Cortex of kidney (tissue), 1 donor: ENCODE measurements around the gene EFTUD2.

ENCODE experiments used
- DNase-seq: peaks from one replicate; lab custom pipeline; 2025; lab: John Stamatoyannopoulos, UW

EFTUD2 gene

GRCh38 chr17:44910231-44911106, 11.2 kb upstream of the EFTUD2 start:
- DNase-seq: no peak

- DNase-seq: no peak
Measured at GRCh38 chr17:44909681-44910144, 10.5 kb upstream of the EFTUD2 start.

DNA sequence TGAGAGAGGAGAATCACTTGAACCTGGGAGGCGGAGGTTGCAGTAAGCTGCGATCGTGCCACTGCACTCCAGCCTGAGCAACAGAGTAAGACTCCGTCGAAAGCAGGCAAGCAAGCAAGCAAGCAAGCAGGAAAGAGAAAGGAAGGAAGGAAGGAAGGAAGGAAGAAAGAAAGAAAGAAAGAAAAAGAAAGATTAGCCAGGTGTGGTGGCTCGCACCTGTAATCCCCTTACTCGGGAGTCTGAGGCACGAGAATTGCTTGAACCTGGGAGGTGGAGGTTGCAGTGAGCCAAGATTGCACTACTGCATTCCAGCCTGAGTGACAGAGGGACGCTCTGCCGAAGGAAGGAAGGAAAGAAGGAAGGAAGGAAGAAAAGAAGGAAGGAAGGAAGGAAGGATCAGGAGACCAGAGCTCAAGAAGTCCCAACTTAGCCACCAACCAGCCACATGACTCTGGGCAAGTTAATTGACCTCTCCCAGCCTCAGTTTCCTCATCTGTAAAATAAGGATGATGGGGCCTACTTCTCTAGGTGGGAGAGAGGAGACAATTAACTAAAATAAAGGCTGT, 9.6 kb upstream of the EFTUD2 start:
- no peak for DNase-seq

DNA sequence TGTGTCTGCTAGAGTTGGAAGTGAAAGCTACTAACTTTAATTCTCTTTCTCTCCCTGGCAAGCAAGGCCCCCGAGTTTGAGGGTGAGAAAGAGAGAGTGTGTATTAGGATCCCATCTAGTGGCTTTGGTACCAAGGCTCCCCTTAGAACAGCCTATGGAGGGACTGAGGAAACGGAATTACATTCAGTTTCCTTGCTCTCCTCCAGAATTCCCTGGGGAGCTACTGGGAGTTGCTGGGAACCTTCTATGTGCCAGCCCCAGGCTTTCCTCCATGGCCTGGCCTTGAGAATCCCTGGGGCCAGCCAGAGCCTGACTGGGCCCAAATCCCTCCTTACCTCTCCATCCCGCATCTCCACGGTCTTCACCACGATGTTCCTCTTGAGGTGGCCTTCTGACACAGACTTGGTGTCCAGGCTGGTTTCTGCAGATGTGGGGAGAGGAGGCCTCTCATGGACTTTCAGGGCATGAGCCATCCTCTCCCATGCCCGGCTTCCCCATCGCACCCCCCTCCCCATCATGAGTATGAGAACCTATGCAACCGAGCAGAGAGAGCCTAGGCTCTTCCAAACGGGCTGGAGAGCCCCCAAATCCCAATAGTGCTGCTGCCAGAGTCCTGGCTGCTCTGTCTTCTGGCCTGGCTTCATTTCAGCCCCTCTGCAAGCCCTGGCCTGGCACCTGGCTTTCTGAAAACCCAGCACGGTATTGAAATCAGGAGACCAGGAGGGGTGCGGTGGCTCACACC, 8.7 kb upstream of the EFTUD2 start:
- DNase-seq: no peak

DNA sequence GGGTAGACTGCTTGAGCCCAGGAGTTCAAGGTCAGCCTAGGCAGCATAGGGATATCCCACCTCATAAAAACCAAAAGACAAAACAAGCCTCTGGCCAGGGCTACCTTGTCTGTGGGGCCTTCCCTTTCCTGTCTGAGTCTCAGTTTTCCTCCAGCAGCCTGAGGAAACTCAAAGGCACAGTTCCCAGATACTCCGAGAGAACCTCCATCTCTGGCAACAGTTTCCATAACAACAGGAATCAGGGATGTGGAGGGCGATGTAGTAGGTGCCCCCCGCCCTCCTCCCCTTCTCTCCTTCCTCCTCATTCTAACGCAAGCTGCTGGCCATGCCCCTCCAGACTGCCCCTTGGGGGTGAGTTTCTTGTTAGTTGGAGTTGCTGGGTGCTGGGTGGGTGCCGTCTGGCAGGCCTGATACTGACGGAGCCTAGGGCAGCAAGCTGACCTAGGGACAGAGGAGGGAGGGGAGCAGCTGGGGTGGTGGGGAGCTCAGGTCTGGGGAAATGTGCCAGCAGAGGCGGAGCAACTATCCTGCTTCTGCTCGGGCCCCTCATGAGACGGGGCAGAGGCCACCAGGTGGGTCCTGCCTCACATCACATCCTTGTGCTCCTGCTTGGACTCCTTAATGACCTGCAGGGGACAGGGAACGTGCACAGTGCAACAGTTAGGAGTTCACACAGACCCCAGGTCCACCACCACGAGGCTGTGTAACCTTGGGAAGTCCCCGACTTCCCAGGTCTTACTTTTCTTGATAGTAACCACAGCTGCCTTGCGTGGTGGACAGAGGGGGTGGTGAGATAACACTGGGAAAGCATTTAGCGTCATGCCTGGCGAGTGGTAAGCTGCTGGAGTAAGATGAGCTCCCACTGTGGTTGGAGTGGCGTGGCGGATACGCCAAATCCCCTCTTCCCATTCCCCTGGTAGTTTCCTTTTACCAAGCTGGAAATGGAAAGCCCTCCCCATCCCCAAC, 7.8 kb upstream of the EFTUD2 start:
- no peak for DNase-seq

DNA sequence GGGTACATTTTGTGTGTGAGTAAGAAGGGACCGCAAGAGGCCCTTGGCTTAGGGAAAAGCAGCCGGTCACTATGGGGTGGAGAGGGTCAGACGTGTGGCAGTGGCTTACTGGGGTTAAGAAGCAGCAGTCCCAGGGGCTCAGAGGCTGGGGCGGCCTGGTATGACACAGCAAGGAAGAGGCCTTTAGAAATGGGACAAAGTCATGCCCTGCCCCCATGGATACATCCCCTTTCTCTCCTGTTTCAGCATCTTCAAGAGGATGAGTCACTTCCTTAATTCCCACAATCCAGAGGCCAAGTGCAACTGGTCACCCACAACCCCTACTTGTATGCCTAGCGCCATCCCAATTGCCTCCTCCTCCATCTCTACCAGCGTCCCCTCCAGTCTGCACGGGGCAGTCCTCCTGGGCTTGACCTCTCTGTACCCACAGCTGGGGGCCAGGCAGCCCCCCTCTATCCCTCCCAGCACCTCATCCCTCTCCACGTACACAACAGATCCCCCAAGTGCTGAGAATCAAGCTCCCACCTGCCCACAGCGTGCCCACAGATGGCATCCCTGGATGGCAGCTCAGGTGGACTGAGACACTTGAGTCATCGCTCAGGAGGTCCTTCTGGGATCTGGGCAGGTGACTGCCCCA, 6.9 kb upstream of the EFTUD2 start:
- DNase-seq: no peak

DNA sequence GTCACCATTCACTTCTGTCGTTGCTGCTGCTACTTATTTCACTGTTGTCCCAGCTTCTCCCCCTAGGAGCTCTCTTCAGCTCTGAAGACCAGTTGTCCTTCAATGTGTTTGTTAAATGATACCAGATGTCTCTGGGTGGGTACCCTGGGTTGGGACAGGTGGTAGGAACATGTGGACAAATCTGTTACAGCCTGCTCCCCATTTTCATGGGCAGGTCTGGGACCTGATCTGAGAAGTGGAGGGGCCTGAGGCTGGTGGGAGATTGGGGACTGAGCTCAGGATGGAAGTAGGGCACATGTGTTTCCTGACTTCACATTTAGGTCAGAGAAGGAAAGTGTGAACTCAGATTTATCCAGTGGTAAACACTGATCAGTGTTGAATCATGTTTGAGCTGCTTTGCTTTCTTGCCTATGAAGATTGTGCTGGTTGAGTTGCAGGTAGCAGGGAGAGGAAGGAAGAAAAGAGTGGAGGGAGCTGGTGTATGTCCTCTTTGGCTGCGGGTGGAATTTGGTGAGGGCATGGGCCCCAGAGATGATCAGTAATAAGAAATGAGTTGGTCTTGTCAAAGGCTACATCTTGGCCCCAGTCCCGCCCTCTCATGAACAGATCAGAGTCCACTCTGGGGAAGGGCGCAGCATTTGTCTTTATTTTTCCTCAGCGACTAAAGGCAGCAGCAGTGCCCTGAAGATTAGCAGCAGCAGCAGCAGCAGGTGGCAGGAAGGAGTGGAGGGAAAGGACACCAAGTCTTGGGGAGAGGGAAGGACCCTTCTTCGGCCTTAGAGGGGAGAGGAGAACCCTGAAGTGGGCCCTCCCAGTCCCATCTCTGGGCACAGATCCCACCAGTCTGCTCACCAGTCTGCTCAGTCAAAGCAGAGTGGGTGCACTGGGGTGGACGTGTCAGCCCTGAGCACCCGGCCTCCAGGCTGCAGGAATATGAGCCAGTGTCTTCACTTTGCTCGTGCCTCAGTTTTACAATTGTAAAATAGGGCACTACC, 6.1 kb upstream of the EFTUD2 start:
- no peak for DNase-seq

GRCh38 chr17:44904001-44904984, 5.0 kb upstream of the EFTUD2 start:
- no peak for DNase-seq

- DNase-seq: no peak
Measured at GRCh38 chr17:44903012-44903685, 3.9 kb upstream of the EFTUD2 start.

GRCh38 chr17:44902135-44902760, 3.0 kb upstream of the EFTUD2 start:
- DNase-seq: no peak

DNA sequence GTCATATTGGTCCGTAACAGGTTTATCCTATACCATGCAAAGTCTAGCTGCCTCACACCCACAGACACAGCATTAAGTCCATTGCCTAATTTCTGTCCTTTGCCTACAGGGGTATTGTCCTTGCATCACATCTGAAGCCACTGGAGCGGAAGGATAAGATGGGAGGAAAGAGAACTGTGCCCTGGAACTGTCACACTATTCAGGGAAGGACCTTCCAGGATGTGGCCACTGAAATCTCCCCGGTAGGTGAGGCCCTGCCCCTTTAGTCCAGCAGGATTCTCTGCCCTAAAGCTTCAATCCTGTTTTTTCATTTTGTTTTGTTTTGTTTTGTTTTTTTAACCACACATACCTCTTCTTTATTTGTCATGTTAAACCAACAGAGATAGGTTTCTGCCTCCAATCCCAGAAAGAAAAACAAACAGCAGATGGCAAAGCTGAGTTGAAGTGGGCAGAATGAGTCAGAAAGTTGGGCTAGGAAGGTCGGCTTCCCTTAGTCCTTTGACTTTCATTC, 2.2 kb upstream of the EFTUD2 start:
- no peak for DNase-seq

DNA sequence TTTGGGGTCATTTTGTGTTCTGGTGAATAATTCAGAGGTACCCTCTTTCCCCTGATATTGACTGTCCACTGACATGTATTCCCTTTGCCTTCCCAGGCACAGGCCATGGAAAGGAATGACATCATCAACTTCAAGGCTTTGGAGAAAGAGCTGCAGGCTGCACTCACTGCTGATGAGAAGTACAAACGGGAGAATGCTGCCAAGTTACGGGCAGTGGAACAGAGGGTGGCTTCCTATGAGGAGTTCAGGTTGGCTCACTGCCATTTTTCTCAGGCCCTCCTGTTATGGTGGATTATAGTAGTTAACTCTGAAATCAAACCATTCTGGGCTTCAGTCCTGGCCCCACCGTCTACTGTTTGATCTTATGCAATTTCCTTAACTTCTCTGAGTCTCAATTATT, 1.6 kb upstream of the EFTUD2 start:
- no peak for DNase-seq

DNA sequence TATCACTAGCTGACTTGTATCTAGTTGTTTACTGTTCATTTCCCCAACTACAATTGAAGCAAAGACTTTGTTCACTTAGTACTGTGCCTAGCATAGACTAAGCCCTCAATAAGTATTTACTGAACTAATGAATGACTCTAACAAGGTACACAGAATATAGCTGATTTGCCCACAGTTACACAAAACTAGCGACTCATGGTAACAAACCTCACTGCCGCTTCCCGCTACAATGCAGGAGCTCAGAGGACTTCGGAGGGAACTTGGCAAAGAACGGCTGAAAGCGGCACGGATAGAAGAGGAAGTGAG, 524 bp downstream of the EFTUD2 start:
- DNase-seq: no peak

GRCh38 chr17:44894642-44895041, 4.6 kb downstream of the EFTUD2 start:
- no peak for DNase-seq

DNA sequence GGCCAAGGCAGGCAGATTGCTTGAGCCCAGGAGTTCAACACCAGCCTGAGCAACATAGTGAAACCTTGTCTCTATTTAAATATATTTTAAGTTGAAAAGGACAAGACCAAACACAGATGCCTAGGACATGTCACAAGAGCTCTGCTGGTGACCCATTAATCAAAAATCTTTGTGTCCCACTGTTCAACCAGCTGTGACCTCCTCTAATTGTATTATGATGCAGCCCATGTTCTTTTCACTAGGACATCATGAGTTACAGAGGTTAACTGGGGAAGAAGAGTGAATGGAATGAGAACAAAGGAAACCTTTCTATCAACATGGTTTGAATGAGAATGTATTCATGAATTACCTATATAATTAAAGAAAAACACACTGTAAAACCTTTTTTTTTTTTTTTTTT, 7.0 kb downstream of the EFTUD2 start:
- no peak for DNase-seq

DNA sequence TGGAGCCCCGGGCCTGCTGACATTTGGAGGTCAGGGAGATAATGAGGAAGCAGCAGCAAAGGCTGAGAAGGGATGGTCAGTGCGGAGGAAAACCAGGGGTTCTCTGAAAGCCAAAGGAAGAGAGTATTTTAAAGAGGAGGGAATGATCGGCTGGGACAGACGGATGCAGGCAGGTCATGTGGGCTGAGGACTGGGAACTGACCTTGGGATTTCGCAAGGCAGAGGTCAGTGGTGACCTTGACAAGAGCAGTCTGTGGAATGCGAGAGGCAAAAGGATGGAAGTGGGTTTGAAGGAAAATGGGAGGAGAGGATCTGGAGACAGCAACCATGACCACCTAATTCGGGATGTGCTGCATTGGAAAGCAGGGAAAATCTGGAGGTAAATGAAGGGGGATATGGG, 10.2 kb downstream of the EFTUD2 start:
- no peak for DNase-seq
